Measurements from ENCODE around the gene SLC66A2.
A peak's percentile ranks its signal among the peaks of the same experiment; 100 is the strongest.

The SLC66A2 gene

GRCh38 chr18:79935499-79935898 is 16.0 kb downstream of the SLC66A2 start:
- DNase-seq = no peak

GRCh38 chr18:79935098-79935480 is 16.4 kb downstream of the SLC66A2 start:
- no peak for DNase-seq

- DNase-seq = no peak
These were observed 16.9 kb downstream of the SLC66A2 start for GRCh38 chr18:79934311-79935097.

GRCh38 chr18:79933765-79934164 is 17.7 kb downstream of the SLC66A2 start:
- DNase-seq = no peak

GRCh38 chr18:79932907-79933306 is 18.5 kb downstream of the SLC66A2 start:
- no peak for DNase-seq

GRCh38 chr18:79931475-79931874 is 20.0 kb downstream of the SLC66A2 start:
- DNase-seq = no peak

- DNase-seq = no peak
These were observed 21.3 kb downstream of the SLC66A2 start for GRCh38 chr18:79930020-79930642.

GRCh38 chr18:79928563-79928960 is 22.9 kb downstream of the SLC66A2 start:
- DNase-seq = no peak

- DNase-seq = no peak
These were observed 23.6 kb downstream of the SLC66A2 start for GRCh38 chr18:79927607-79928562.

- no peak for DNase-seq
These were observed 24.5 kb downstream of the SLC66A2 start for GRCh38 chr18:79926715-79927606.

GRCh38 chr18:79926306-79926705 is 25.1 kb downstream of the SLC66A2 start:
- DNase-seq = no peak

- peak; percentile 45 for DNase-seq
These were observed 26.4 kb downstream of the SLC66A2 start for GRCh38 chr18:79924814-79925731.

- no peak for DNase-seq
These were observed 27.4 kb downstream of the SLC66A2 start for GRCh38 chr18:79923896-79924585.

GRCh38 chr18:79922971-79923411 is 28.5 kb downstream of the SLC66A2 start:
- no peak for DNase-seq

GRCh38 chr18:79921984-79922965 is 29.2 kb downstream of the SLC66A2 start:
- DNase-seq = no peak

- DNase-seq = no peak
These were observed 32.4 kb downstream of the SLC66A2 start for GRCh38 chr18:79919089-79919488.

GRCh38 chr18:79918615-79919011 is 32.8 kb downstream of the SLC66A2 start:
- no peak for DNase-seq

GRCh38 chr18:79917853-79918614 is 33.4 kb downstream of the SLC66A2 start:
- no peak for DNase-seq

Data from NCI-H2107 (cell line).